ENCODE measurements around the gene ROR1.

The ROR1 gene

DNA sequence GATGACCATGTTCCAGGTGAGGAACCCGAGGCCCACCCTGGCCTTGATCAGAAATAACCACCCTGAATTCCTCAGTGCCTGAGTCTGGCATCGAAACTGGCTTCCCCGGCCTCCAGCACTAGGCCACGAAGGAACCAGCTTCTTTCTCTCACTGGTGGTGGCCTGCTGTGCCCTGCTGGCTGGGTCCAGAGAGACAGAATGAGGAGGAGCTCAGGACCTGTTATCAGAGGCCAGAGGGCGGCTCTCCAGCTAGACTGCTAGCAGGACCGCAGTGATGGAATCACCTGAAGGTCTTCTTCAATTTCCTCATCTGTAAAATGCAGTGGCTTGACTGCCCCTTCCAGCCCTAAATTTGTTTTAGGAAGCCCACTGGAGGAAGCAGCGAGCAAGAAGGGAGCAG, 20.5 kb downstream of the ROR1 start:
- Histone ChIP-seq H3K4me3 (ENCODE audit: low read depth in 1 of 2, low read length in 1 of 2) (no peak overlapping the region), H3K27me3 (peaks cover 30% of the 10 kb centered on the region), H3K4me1 (ENCODE audit: control insufficient read depth in 1 of 2, insufficient read depth in 1 of 2, low read depth in 1 of 2, low read length in 1 of 2) (no peaks in the 10 kb centered on the region), H3K9me3 (no peaks in the 10 kb centered on the region), H3K36me3 (no peaks in the 10 kb centered on the region), H3K27ac (no peak overlapping the region)
- TF ChIP-seq, protein P1, sequence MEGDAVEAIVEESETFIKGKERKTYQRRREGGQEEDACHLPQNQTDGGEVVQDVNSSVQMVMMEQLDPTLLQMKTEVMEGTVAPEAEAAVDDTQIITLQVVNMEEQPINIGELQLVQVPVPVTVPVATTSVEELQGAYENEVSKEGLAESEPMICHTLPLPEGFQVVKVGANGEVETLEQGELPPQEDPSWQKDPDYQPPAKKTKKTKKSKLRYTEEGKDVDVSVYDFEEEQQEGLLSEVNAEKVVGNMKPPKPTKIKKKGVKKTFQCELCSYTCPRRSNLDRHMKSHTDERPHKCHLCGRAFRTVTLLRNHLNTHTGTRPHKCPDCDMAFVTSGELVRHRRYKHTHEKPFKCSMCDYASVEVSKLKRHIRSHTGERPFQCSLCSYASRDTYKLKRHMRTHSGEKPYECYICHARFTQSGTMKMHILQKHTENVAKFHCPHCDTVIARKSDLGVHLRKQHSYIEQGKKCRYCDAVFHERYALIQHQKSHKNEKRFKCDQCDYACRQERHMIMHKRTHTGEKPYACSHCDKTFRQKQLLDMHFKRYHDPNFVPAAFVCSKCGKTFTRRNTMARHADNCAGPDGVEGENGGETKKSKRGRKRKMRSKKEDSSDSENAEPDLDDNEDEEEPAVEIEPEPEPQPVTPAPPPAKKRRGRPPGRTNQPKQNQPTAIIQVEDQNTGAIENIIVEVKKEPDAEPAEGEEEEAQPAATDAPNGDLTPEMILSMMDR (IDR thresholded peaks at IDR 0.05) = no peak

DNA sequence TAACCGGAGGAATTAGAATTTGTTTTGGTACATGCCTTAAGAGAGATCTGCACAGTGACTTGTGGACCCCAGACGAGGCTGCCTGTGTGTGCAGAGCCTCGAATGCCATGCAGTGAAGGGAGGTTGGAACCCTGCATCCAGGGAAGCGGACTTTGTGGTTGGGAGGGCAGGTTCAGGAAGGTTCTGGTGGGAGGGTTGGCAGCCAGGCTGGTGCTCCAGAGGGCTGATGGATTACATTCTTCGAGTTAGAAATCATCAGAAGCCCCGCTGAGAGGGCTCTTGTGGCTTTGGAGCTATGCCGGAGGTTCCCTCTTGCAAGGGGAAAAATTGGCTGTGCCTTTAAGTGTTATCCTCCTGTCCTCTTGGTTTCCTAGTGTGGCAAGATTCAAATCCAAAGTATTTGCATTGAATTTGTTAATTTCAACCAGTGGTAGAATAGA, 21.1 kb downstream of the ROR1 start:
- Histone ChIP-seq H3K4me1 (ENCODE audit: control insufficient read depth in 1 of 2, insufficient read depth in 1 of 2, low read depth in 1 of 2, low read length in 1 of 2) (no peaks in the 10 kb centered on the region), H3K36me3 (no peaks in the 10 kb centered on the region), H3K4me3 (ENCODE audit: low read depth in 1 of 2, low read length in 1 of 2) (no peak overlapping the region), H3K27me3 (peaks cover 27% of the 10 kb centered on the region), H3K27ac (no peak overlapping the region), H3K9me3 (no peaks in the 10 kb centered on the region)
- TF ChIP-seq, protein P1 (IDR thresholded peaks at IDR 0.05) = no peak

DNA sequence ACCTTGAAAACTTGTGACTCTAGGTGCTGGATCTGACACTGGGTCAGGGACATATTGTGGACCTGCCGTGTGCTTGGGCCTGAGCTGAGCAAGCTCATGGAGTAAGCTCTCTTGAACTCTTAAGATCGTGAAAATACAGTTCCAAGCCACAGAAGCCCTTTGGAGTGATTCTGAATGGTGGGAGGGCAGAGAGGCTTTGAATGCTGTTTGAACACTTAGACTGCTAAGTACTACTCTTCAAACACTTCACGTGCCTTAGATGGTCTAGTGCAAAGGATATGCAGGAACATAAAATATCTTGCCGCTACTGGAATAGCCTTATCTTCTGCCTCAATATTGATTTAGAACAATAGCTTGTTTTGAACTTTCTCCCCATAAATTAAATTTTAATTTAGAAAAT, 21.6 kb downstream of the ROR1 start:
- no peaks in the 10 kb centered on the region for H3K36me3 ChIP-seq
- no peak overlapping the region for H3K27ac ChIP-seq
- no peaks in the 10 kb centered on the region for H3K9me3 ChIP-seq
- peaks cover 26% of the 10 kb centered on the region for H3K27me3 ChIP-seq
- no peaks in the 10 kb centered on the region for H3K4me1 ChIP-seq (ENCODE audit: control insufficient read depth in 1 of 2, insufficient read depth in 1 of 2, low read depth in 1 of 2, low read length in 1 of 2)
- no peak overlapping the region for H3K4me3 ChIP-seq (ENCODE audit: low read depth in 1 of 2, low read length in 1 of 2)
- TF ChIP-seq, protein P1 (IDR thresholded peaks at IDR 0.05) = no peak

DNA sequence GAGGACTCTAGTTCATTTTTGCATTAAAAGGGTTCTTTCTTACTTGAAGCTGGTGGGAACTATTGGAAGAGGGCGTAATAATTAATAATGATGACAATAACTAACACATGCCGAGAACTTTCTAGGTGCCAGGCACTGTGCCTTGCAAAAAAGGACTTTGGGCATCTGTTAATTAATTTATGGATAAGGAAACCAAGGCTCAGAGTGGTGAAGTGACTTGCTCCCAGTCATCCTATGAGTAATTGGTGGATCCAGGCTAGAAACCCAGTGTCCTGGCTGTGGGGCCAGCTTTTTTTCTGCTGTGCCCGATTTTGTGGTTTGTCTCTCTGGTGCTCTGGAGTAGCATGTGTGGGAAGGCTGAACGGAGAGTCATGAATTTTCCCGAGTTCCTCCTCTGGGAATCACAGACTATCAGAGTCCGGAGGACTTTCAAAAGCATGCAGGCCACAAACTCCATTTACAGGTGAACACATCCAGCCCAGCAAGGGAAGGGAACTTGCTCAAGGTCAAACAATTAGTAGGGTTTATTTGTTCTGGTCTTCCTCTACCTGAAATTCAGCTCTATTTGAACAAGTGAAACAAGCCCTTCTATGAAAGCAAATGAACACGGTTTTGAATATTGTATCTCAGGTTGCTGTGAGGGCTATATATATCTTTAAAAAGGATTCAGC, 23.4 kb downstream of the ROR1 start:
- no peaks in the 10 kb centered on the region for H3K36me3 ChIP-seq
- H3K27me3 ChIP-seq = peaks cover 34% of the 10 kb centered on the region
- TF ChIP-seq, protein P1 (IDR thresholded peaks at IDR 0.05) = no peak
- H3K4me1 ChIP-seq (ENCODE audit: control insufficient read depth in 1 of 2, insufficient read depth in 1 of 2, low read depth in 1 of 2, low read length in 1 of 2) = no peaks in the 10 kb centered on the region
- no peak overlapping the region for H3K27ac ChIP-seq
- H3K4me3 ChIP-seq (ENCODE audit: low read depth in 1 of 2, low read length in 1 of 2) = no peak overlapping the region
- no peaks in the 10 kb centered on the region for H3K9me3 ChIP-seq

DNA sequence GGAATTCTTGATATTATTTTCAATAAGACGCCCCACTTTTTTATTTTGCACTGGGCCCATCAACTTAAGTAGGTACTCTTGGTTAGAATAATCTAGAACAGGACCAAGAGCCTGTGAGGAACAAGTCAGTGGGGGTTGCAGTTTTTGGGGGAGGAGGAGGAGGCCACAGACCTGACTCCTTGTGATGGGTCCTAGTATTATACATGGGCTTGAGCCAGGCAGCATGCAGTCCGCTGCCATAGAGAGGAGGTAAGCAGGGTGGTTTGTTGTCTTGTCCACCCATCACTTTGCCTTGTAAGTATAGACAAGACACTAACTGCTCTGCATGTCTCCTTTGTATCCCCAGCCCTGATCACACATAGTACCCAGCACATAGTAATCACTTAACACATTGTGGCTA, 24.5 kb downstream of the ROR1 start:
- Histone ChIP-seq H3K9me3 (no peaks in the 10 kb centered on the region), H3K27ac (no peak overlapping the region), H3K4me1 (ENCODE audit: control insufficient read depth in 1 of 2, insufficient read depth in 1 of 2, low read depth in 1 of 2, low read length in 1 of 2) (no peaks in the 10 kb centered on the region), H3K27me3 (peaks cover 37% of the 10 kb centered on the region), H3K36me3 (no peaks in the 10 kb centered on the region), H3K4me3 (ENCODE audit: low read depth in 1 of 2, low read length in 1 of 2) (no peak overlapping the region)
- TF ChIP-seq, protein P1 (IDR thresholded peaks at IDR 0.05) = no peak

Measured in neutrophil (primary cell).